Heart left ventricle (tissue), 16 donors: ENCODE results near the gene GALNTL6. TPM values are rescaled to one million over a fixed set of nuclear protein-coding genes. Genes with fewer than 3 reads are reported as not detected.

Experiments used
- ATAC-seq, 4 donors: fragments of 200-7000 bp; cut with Tn5 transposase; one replicate each; pipeline ENCODE4 v1.9.1; 2020 to 2022; ENCODE audit warnings: moderate library complexity in 4 of 4, mild to moderate bottlenecking in 3 of 4, moderate number of reproducible peaks in 1 of 4
- DNase-seq, 5 donors: peaks; one replicate each; pipeline ENCODE4 v3.0.0-alpha.2; 2020
- H3K27ac ChIP-seq, 12 donors: fragments of 200-600 bp; sonication (generic) in 4 of 12; one replicate each; pipeline versions ENCODE4 v1.5.0 to v1.8.0; 2016 to 2022; ENCODE audit warnings: mild to moderate bottlenecking in 2 of 12
- H3K27me3 ChIP-seq, 9 donors: fragments of 200-600 bp; sonication (generic) in 2 of 9; one replicate each; pipeline versions ENCODE4 v1.5.1 to v1.8.0; 2016 to 2022; ENCODE audit warnings: mild to moderate bottlenecking in 3 of 9
- H3K36me3 ChIP-seq, 9 donors: fragments of 200-600 bp; sonication (generic) in 2 of 9; one replicate each; pipeline versions ENCODE4 v1.5.0 to v1.8.0; 2018 to 2022; ENCODE audit warnings: mild to moderate bottlenecking in 2 of 9
- H3K4me1 ChIP-seq, 12 donors: fragments of 200-600 bp; sonication (generic) in 4 of 12; one replicate each; pipeline versions ENCODE4 v1.5.0 to v1.8.0; 2016 to 2022; ENCODE audit warnings: mild to moderate bottlenecking in 3 of 12
- H3K4me3 ChIP-seq, 12 donors: fragments of 200-600 bp; sonication (generic) in 4 of 12; one replicate each; pipeline versions ENCODE4 v1.5.0 to v1.8.0; 2017 to 2022; ENCODE audit warnings: mild to moderate bottlenecking in 9 of 12, moderate library complexity in 4 of 12
- H3K9me3 ChIP-seq, 12 donors: fragments of 200-600 bp; sonication (generic) in 4 of 12; one replicate each; pipeline versions ENCODE4 v1.5.0 to v1.8.0; 2016 to 2022; ENCODE audit warnings: mild to moderate bottlenecking in 1 of 12
- POLR2A ChIP-seq, 2 donors: fragments of 450-650 bp; IDR thresholded peaks; one replicate each; pipeline ENCODE4 v1.6.1; 2017; ENCODE audit warnings: antibody characterized with exemption in 2 of 2, mild to moderate bottlenecking in 2 of 2, moderate library complexity in 2 of 2
- WGBS, 4 donors: extraction: QIAGEN DNeasy Blood & Tissue Kit in 2 of 4; methylation state at CpG; one replicate each; pipeline versions ENCODE4 v1.1.5 to v1.1.7; 2013 to 2018; 5-methylcytosine and 5-hydroxymethylcytosine counted together
- intact Hi-C, 10 donors: fragments of 100-400 bp; cut with DNase I; formaldehyde crosslinking; loops; one replicate each; pipeline versions ENCODE4 v1.11.1 to v1.14.2; 2022
- polyA plus RNA-seq, 2 donors: library from polyadenylated mRNA; stranded (reverse); fragments of 200-250 nt; gene quantifications; one replicate each; pipeline ENCODE4 v1.2.3, GENCODE V29; 2013
- total RNA-seq, 9 donors: library from RNA; depleted of rRNA in 2 of 9; stranded (reverse); fragments of >200 nt in 2 of 9; fragmentation: NEBNext Ultra II Directional in 3 of 9; extraction: Animal tissue kit (Norgen Biotek cat#: 25700) in 3 of 9; gene quantifications; one replicate each; pipeline versions ENCODE4 v1.1.0 to v1.2.4, GENCODE V29; 2016 to 2023
- TF ChIP-seq, protein P1 (sequence below), 12 donors: fragments of 200-600 bp; sonication (generic) in 4 of 12; IDR thresholded peaks; one replicate each; pipeline versions ENCODE4 v1.5.0 to v1.8.0; 2018 to 2022; ENCODE audit warnings: antibody characterized with exemption in 12 of 12, mild to moderate bottlenecking in 5 of 12
- donor health status: ischemic (EF 13 %, LVEDD 7.1; RV severe dilation, severe dysfunction).
- donor health status: healthy with polysubstance abuse.
- donor health status: DM: no; HTN: yes; CAD: no.
- donor health status: DM: no; HTN: no; CAD: no.
- donor health status: ischemic (EF 25% LVEDD 6.9; RV normal size, moderate dysfunction).
- donor health status: ischemic (EF 25% LVEDD 5.7; RV mildly dilated, moderate dysfunction).
- donor health status: healthy.
- donor health status: DM: yes; HTN: yes; CAD: no.
- donor health status: ischemic (EF 35%, LVEDD 5.7; RV mildly dilated, moderate dysfunction).
- donor health status: nonischemic (EF 11% LVEDD 7.7; RV severe dilation, severe dysfunction).
- donor health status: DM: yes; HTN: yes; CAD: no.
- donor health status: PGD.
- donor health status: ischemic (EF 29% LVEDD 5.4; RV normal size, mild dysfunction).
- donor health status: nonischemic (EF 23%, LVEDD 6.1; RV moderate dilation, normal function).

Gene GALNTL6
- total and polyA plus RNA-seq, 11 donors, result 0.33 to 0.52 TPM; not detected in 9

DNA sequence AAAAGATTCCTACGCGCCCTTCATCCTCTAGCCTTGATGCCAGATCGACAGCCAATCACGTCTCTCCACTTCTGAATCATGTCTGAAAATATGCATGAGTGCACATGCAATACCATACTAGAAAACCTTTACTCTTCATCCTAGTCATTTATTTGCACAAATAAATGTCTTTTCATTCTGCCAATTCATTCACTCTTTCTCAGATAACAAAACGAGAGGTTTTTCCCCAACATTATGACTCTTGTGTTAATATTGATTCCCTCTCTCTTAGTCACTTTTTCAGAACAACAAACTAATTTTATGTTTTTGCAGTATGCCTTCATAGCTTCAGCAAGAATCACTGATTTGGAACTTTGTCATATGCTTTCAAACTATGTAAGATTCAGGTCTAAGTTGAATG is 806.0 kb downstream of the GALNTL6 start:
- Histone ChIP-seq H3K4me1 (no peaks in the 10 kb centered on the region), H3K27me3 (no peaks in the 10 kb centered on the region), H3K9me3 (no peaks in the 10 kb centered on the region), H3K27ac (no peak overlapping the region), H3K4me3 (no peak overlapping the region), H3K36me3 (no peaks in the 10 kb centered on the region)
- no peak for ATAC-seq
- TF ChIP-seq, protein P1, sequence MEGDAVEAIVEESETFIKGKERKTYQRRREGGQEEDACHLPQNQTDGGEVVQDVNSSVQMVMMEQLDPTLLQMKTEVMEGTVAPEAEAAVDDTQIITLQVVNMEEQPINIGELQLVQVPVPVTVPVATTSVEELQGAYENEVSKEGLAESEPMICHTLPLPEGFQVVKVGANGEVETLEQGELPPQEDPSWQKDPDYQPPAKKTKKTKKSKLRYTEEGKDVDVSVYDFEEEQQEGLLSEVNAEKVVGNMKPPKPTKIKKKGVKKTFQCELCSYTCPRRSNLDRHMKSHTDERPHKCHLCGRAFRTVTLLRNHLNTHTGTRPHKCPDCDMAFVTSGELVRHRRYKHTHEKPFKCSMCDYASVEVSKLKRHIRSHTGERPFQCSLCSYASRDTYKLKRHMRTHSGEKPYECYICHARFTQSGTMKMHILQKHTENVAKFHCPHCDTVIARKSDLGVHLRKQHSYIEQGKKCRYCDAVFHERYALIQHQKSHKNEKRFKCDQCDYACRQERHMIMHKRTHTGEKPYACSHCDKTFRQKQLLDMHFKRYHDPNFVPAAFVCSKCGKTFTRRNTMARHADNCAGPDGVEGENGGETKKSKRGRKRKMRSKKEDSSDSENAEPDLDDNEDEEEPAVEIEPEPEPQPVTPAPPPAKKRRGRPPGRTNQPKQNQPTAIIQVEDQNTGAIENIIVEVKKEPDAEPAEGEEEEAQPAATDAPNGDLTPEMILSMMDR (IDR thresholded peaks at IDR 0.05), result no peak
- no peak for TF ChIP-seq POLR2A (IDR thresholded peaks at IDR 0.05)
- 79 to 88% (median 83%) methylated on average over 5 of the region's 5 CpGs for WGBS, 4 donors
- no peak for DNase-seq
- intact Hi-C loops, result no loop called here

DNA sequence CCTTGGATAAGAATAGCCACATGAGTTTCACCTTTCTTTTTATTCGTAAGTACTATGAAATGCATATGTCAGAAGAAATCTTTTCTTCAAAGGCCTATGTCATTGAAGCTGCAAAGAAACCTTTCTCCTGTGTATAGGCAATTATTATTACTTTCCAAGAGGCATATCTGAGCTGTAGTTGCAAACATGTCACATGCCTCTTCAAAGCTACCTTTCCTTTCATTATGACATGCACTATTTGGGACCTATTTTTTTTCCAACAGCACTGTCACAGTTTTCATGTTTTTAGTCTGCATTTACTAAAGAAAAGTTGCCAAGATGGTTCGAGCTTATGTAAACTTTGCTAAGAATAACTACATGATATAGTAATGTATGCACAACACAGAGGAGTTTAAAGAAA is 806.6 kb downstream of the GALNTL6 start:
- H3K4me1 ChIP-seq, result no peaks in the 10 kb centered on the region
- WGBS, 4 donors, result 72 to 84% (median 79%) methylated on average over 2 of the region's 2 CpGs
- H3K27ac ChIP-seq, result no peak overlapping the region
- no peak overlapping the region for H3K4me3 ChIP-seq
- intact Hi-C loops, result no loop called here
- H3K9me3 ChIP-seq, result no peaks in the 10 kb centered on the region
- H3K36me3 ChIP-seq, result no peaks in the 10 kb centered on the region
- ATAC-seq (no peak), DNase-seq (no peak)
- TF ChIP-seq, protein P1 (IDR thresholded peaks at IDR 0.05), result no peak
- no peak for TF ChIP-seq POLR2A (IDR thresholded peaks at IDR 0.05)
- no peaks in the 10 kb centered on the region for H3K27me3 ChIP-seq

DNA sequence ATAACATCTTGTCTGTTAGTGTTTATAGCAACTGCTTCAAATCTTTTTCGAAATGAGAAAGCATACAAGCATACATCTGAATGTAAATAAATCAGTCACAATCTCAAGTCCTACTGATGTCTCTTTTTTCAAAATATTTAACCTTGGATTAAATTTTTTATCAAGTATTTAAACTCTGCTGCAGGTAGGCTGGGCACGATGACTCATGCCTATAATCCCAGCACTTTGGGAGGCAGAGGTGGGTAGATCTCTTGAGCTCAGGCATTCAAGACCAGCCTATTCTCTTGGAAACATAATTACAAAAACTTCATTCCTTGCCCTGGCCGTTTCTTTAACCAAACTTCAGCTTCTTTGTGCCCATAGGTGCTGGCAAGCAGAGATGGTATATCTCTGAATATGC is 815.1 kb downstream of the GALNTL6 start:
- Histone ChIP-seq H3K27ac (no peak overlapping the region), H3K4me1 (no peaks in the 10 kb centered on the region), H3K4me3 (no peak overlapping the region), H3K36me3 (no peaks in the 10 kb centered on the region), H3K9me3 (peaks cover 0 to 9% (median 0%) of the 10 kb centered on the region in 12 donors), H3K27me3 (no peaks in the 10 kb centered on the region)
- ATAC-seq, result no peak
- intact Hi-C loops, result no loop called here
- TF ChIP-seq, protein P1 (IDR thresholded peaks at IDR 0.05), result no peak
- no peak for TF ChIP-seq POLR2A (IDR thresholded peaks at IDR 0.05)
- no peak for DNase-seq
- WGBS, 4 donors, result 58 to 67% (median 62%) methylated on average over 3 of the region's 3 CpGs

DNA sequence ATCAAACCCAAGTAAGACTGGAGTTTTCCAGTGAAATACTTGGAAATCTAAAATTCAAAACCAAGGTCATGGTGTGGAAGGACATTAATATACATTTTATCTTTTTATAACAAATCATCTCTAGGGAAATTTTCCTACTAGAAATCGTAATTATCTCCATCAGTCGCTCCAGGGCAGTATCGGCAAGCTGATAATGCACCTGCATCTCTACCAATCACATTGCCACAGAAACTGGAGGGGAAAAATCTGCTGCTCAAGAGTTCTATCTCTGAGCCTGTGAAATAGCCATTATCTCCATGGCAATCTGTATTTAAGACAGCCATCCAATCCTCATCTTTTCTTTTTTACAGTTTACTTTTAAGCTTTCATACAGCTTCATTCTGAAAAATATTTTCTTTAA is 817.1 kb downstream of the GALNTL6 start:
- ATAC-seq, result no peak
- intact Hi-C loops, result no loop called here

More for the DNA sequence above, 817.1 kb downstream of the GALNTL6 start:
- Histone ChIP-seq H3K27me3 (no peaks in the 10 kb centered on the region), H3K9me3 (peaks cover 0 to 9% (median 0%) of the 10 kb centered on the region in 12 donors), H3K4me3 (no peak overlapping the region), H3K27ac (no peak overlapping the region), H3K4me1 (no peaks in the 10 kb centered on the region), H3K36me3 (no peaks in the 10 kb centered on the region)
- no peak for DNase-seq
- TF ChIP-seq POLR2A (IDR thresholded peaks at IDR 0.05), result no peak
- TF ChIP-seq, protein P1 (IDR thresholded peaks at IDR 0.05), result no peak
- 60 to 65% (median 62%) methylated on average over 3 of the region's 3 CpGs for WGBS, 4 donors
